ENCODE results near the gene CCL2.

CCL2 gene

GRCh38 chr17:34237458-34237857, 17.6 kb upstream of the CCL2 start:
- in situ Hi-C loops (cut with MboI; ENCODE audit: low sequenced_read_pairs), result no loop called here

- in situ Hi-C loops (cut with MboI; ENCODE audit: low sequenced_read_pairs), result no loop called here
Measured at GRCh38 chr17:34241062-34241461, 14.0 kb upstream of the CCL2 start.

GRCh38 chr17:34242587-34243363, 12.3 kb upstream of the CCL2 start:
- in situ Hi-C loops (cut with MboI; ENCODE audit: low sequenced_read_pairs), result no loop called here

- in situ Hi-C loops (cut with MboI; ENCODE audit: low sequenced_read_pairs), result no loop called here
Measured at GRCh38 chr17:34243364-34244320, 11.4 kb upstream of the CCL2 start.

- in situ Hi-C loops (cut with MboI; ENCODE audit: low sequenced_read_pairs), result no loop called here
Measured at GRCh38 chr17:34245351-34245905, 9.7 kb upstream of the CCL2 start.

GRCh38 chr17:34246446-34246845, 8.6 kb upstream of the CCL2 start:
- in situ Hi-C loops (cut with MboI; ENCODE audit: low sequenced_read_pairs), result no loop called here

GRCh38 chr17:34246881-34247280, 8.2 kb upstream of the CCL2 start:
- in situ Hi-C loops (cut with MboI; ENCODE audit: low sequenced_read_pairs), result no loop called here

GRCh38 chr17:34248511-34249024, 6.5 kb upstream of the CCL2 start:
- in situ Hi-C loops (cut with MboI; ENCODE audit: low sequenced_read_pairs), result no loop called here

- in situ Hi-C loops (cut with MboI; ENCODE audit: low sequenced_read_pairs), result no loop called here
Measured at GRCh38 chr17:34249061-34249460, 6.0 kb upstream of the CCL2 start.

- in situ Hi-C loops (cut with MboI; ENCODE audit: low sequenced_read_pairs), result no loop called here
Measured at GRCh38 chr17:34249478-34249877, 5.6 kb upstream of the CCL2 start.

- in situ Hi-C loops (cut with MboI; ENCODE audit: low sequenced_read_pairs), result loop anchor here (25.0 kb wide), 1 partner anchor 111 kb away; the partner anchor contains the start of genes CCL1 and CCL13
Measured at GRCh38 chr17:34251186-34251585, 3.9 kb upstream of the CCL2 start.

GRCh38 chr17:34252095-34252443, 3.0 kb upstream of the CCL2 start:
- in situ Hi-C loops (cut with MboI; ENCODE audit: low sequenced_read_pairs), result loop anchor here (25.0 kb wide), 1 partner anchor 110 kb away; the partner anchor contains the start of genes CCL1 and CCL13

- in situ Hi-C loops (cut with MboI; ENCODE audit: low sequenced_read_pairs), result loop anchor here (25.0 kb wide), 1 partner anchor 110 kb away; the partner anchor contains the start of genes CCL1 and CCL13
Measured at GRCh38 chr17:34252444-34253138, 2.5 kb upstream of the CCL2 start.

- in situ Hi-C loops (cut with MboI; ENCODE audit: low sequenced_read_pairs), result loop anchor here (25.0 kb wide), 1 partner anchor 109 kb away; the partner anchor contains the start of genes CCL1 and CCL13
Measured at GRCh38 chr17:34253139-34253525, 2.0 kb upstream of the CCL2 start.

- in situ Hi-C loops (cut with MboI; ENCODE audit: low sequenced_read_pairs), result loop anchor here (25.0 kb wide), 1 partner anchor 108 kb away; the partner anchor contains the start of genes CCL1 and CCL13
Measured at GRCh38 chr17:34254146-34254545, 939 bp upstream of the CCL2 start.

GRCh38 chr17:34255381-34255732, 272 bp downstream of the CCL2 start:
- in situ Hi-C loops (cut with MboI; ENCODE audit: low sequenced_read_pairs), result loop anchor here (25.0 kb wide), 1 partner anchor 107 kb away; the partner anchor contains the start of genes CCL1 and CCL13

- in situ Hi-C loops (cut with MboI; ENCODE audit: low sequenced_read_pairs), result loop anchor here (25.0 kb wide), 1 partner anchor 106 kb away; the partner anchor contains the start of genes CCL1 and CCL13
Measured at GRCh38 chr17:34255841-34256240, 756 bp downstream of the CCL2 start.

GRCh38 chr17:34257299-34257985, 2.4 kb downstream of the CCL2 start:
- in situ Hi-C loops (cut with MboI; ENCODE audit: low sequenced_read_pairs), result loop anchor here (25.0 kb wide), 1 partner anchor 105 kb away; the partner anchor contains the start of genes CCL1 and CCL13

- in situ Hi-C loops (cut with MboI; ENCODE audit: low sequenced_read_pairs), result loop anchor here (25.0 kb wide), 1 partner anchor 104 kb away; the partner anchor contains the start of genes CCL1 and CCL13
Measured at GRCh38 chr17:34257986-34258326, 2.9 kb downstream of the CCL2 start.

All from HL-60/S4 treated with phorbol 12-myristate 13-acetate at 8.2 ng/mL for 4 days and 3 days (cell line).